Osteoblast (primary cell): ENCODE results near the gene OAS3. TPM values are rescaled to one million over a fixed set of nuclear protein-coding genes. Genes with fewer than 3 reads are reported as not detected.

ENCODE experiments used
- DNase-seq: peaks from one replicate; pipeline ENCODE4 v3.0.0; 2011; ENCODE audit warnings: low spot score, mixed read lengths; ENCODE audit not compliant: insufficient read length; ENCODE audit errors: missing footprints
- H2AFZ ChIP-seq: 2 replicates; pipeline ENCODE4 v1.6.0; 2011; ENCODE audit warnings: mild to moderate bottlenecking, low read length
- H3K27ac ChIP-seq: 2 replicates; pipeline ENCODE4 v1.5.1; 2011; ENCODE audit warnings: mild to moderate bottlenecking, low read depth, low read length, moderate library complexity
- H3K27me3 ChIP-seq: 2 replicates; pipeline ENCODE4 v1.6.0; 2012; ENCODE audit warnings: mild to moderate bottlenecking, control low read depth, inconsistent platforms, low read length, moderate library complexity; ENCODE audit not compliant: insufficient read depth
- H3K36me3 ChIP-seq: 2 replicates; pipeline ENCODE4 v1.5.1; 2011; ENCODE audit warnings: mild to moderate bottlenecking, low read length, control low read depth, moderate library complexity; ENCODE audit not compliant: insufficient read depth
- H3K4me1 ChIP-seq: 2 replicates; pipeline ENCODE4 v1.5.1; 2011; ENCODE audit warnings: mild to moderate bottlenecking, low read length, control low read depth, moderate library complexity; ENCODE audit not compliant: insufficient read depth
- H3K4me2 ChIP-seq: 2 replicates; pipeline ENCODE4 v1.6.0; 2011; ENCODE audit warnings: mild to moderate bottlenecking, low read length; ENCODE audit not compliant: insufficient read depth
- H3K4me3 ChIP-seq: fragments of 200-600 bp; sonication (generic); 3 replicates; pipeline ENCODE4 v1.5.1; 2012; ENCODE audit warnings: mild to moderate bottlenecking, low read length, inconsistent platforms; ENCODE audit not compliant: insufficient read depth
- H3K79me2 ChIP-seq: 2 replicates; pipeline ENCODE4 v1.6.0; 2012; ENCODE audit warnings: mild to moderate bottlenecking, low read length, control low read depth, inconsistent platforms; ENCODE audit not compliant: insufficient read depth
- H3K9me3 ChIP-seq: 2 replicates; pipeline ENCODE4 v1.5.1; 2011; ENCODE audit warnings: low read depth, low read length, control low read depth
- H4K20me1 ChIP-seq: 2 replicates; pipeline ENCODE4 v1.6.0; 2012; ENCODE audit warnings: mild to moderate bottlenecking, low read length, control low read depth; ENCODE audit not compliant: insufficient read depth
- total RNA-seq: library from RNA; depleted of rRNA; stranded (reverse); fragments of >200 nt; gene quantifications from 2 replicates; pipeline ENCODE4 v1.2.3, GENCODE V29; 2012
- TF ChIP-seq, protein P1 (sequence below): IDR thresholded peaks from 2 replicates; pipeline ENCODE4 v1.5.1; 2011; ENCODE audit warnings: mild to moderate bottlenecking, low read depth, low read length, moderate library complexity; ENCODE audit errors: extremely low read depth

The OAS3 gene
- total RNA-seq, 1 donor, result 6.9 TPM

DNA sequence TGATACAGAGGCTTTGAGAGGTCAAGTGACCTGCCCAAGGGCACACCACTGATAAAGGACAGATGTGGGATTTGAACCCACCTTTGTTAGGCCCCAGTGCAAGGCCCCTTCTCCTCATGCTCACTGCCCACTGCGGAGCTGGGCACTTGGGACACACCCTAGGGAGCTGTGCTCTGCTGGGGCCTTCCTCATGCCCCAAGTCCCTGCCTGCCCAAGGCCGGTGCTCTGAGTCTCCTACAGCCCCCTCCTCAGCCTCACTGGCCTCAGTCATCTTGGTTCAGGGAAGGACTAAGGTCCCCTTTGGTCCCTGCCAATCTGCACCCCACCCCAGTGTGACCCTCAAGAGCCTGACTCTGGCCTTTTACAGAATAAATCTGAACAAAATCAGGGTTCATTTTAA is 7.9 kb upstream of the OAS3 start:
- Histone ChIP-seq H2AFZ (no peak overlapping the region), H4K20me1 (no peaks in the 10 kb centered on the region), H3K36me3 (no peaks in the 10 kb centered on the region), H3K27ac (no peak overlapping the region), H3K9me3 (no peaks in the 10 kb centered on the region), H3K4me2 (no peak overlapping the region), H3K79me2 (no peaks in the 10 kb centered on the region), H3K4me3 (no peak overlapping the region), H3K27me3 (no peaks in the 10 kb centered on the region), H3K4me1 (no peaks in the 10 kb centered on the region)
- TF ChIP-seq, protein P1, sequence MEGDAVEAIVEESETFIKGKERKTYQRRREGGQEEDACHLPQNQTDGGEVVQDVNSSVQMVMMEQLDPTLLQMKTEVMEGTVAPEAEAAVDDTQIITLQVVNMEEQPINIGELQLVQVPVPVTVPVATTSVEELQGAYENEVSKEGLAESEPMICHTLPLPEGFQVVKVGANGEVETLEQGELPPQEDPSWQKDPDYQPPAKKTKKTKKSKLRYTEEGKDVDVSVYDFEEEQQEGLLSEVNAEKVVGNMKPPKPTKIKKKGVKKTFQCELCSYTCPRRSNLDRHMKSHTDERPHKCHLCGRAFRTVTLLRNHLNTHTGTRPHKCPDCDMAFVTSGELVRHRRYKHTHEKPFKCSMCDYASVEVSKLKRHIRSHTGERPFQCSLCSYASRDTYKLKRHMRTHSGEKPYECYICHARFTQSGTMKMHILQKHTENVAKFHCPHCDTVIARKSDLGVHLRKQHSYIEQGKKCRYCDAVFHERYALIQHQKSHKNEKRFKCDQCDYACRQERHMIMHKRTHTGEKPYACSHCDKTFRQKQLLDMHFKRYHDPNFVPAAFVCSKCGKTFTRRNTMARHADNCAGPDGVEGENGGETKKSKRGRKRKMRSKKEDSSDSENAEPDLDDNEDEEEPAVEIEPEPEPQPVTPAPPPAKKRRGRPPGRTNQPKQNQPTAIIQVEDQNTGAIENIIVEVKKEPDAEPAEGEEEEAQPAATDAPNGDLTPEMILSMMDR, result no peak
- DNase-seq, result no peak

DNA sequence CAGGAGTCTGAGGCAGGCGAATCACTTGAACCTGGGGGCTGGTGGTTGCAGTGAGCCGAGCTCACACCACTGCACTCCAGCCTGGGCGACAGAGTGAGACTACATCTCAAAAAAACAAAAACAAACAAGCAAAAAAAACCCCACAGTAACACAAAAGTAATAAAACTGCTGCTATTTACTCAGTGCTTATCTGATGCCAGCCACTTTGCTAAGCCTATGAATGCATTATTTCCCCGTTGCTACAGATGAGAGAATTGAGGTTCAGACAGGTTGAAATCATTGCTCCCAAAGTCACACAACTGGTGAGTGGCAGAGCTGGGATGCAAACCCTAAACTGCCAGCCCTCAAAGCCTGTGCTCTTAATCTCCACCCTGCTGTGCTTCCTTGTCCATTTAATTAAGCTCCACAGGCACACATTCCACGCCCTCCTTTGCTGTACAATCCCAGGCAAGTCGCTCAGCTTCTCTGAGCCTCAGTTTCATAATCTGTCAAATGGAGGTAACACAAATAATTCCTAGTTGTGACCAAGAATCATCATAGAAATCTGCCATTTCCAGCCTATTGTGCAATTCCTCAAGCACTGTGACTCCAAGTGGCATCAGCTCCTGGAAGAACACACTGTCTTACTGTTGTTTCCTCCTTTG is 5.7 kb upstream of the OAS3 start:
- Histone ChIP-seq H3K9me3 (no peaks in the 10 kb centered on the region), H3K79me2 (no peaks in the 10 kb centered on the region), H3K27ac (no peak overlapping the region), H2AFZ (no peak overlapping the region), H3K4me2 (no peak overlapping the region), H3K4me1 (no peaks in the 10 kb centered on the region), H4K20me1 (no peaks in the 10 kb centered on the region), H3K36me3 (no peaks in the 10 kb centered on the region), H3K4me3 (no peak overlapping the region), H3K27me3 (no peaks in the 10 kb centered on the region)
- TF ChIP-seq, protein P1, result no peak
- DNase-seq, result no peak

DNA sequence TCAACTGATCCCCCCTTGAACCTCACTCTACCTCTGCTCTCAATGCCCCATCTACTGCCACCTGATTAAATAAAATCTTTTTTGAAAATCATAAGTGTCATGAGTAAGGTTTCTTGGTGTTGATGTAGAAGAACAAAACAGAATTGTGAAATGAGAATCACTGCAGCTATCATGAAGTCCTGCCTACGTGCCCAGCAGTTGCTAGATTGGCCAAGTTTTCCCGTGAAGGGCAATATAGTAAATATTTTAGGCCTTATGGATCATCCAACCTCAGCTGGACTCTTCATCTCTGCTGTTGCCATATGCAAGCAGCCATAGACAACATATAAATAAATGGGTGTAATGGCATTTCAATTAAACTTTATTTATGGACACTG is 5.2 kb upstream of the OAS3 start:
- Histone ChIP-seq H3K4me2 (no peak overlapping the region), H3K27ac (no peak overlapping the region), H2AFZ (no peak overlapping the region), H4K20me1 (no peaks in the 10 kb centered on the region), H3K27me3 (no peaks in the 10 kb centered on the region), H3K4me3 (no peak overlapping the region), H3K4me1 (no peaks in the 10 kb centered on the region), H3K36me3 (no peaks in the 10 kb centered on the region), H3K9me3 (no peaks in the 10 kb centered on the region), H3K79me2 (no peaks in the 10 kb centered on the region)
- TF ChIP-seq, protein P1, result no peak
- DNase-seq, result no peak

DNA sequence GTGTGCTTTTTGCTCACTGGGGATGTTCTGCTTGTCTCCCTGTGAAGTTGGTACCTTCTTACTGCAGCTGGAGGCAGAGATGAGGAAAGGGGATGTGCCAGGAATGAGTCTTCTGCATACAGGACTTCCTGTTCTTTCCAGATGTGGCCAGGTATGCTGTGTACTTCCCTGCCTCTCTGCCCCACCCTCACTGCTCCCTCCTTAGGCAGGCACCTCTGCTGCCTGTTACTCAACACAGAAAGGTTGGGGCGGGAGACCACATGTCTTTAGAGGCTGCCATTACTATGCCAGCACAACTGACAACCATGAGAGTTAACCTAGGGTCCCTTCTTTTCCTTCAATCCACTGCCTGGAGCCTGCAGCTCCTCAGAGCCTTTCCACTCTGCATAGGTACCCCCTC is 2.0 kb upstream of the OAS3 start:
- H3K4me3 ChIP-seq, result no peak overlapping the region
- no peaks in the 10 kb centered on the region for H3K27me3 ChIP-seq
- H2AFZ ChIP-seq, result no peak overlapping the region
- no peaks in the 10 kb centered on the region for H3K36me3 ChIP-seq
- TF ChIP-seq, protein P1, result no peak
- no peaks in the 10 kb centered on the region for H3K79me2 ChIP-seq
- no peak overlapping the region for H3K4me2 ChIP-seq
- DNase-seq, result no peak
- no peaks in the 10 kb centered on the region for H4K20me1 ChIP-seq
- H3K27ac ChIP-seq, result no peak overlapping the region
- H3K9me3 ChIP-seq, result no peaks in the 10 kb centered on the region
- peaks cover 6% of the 10 kb centered on the region for H3K4me1 ChIP-seq
